Hypothalamus (tissue), 51 donors: Measurements from ENCODE around the gene LRRC1.
A peak's percentile ranks its signal among the peaks of the same experiment; 100 is the strongest.

ENCODE experiments used
- DNase-seq, 51 donors: peaks; one replicate each; lab custom pipeline; 2025; lab: John Stamatoyannopoulos, UW

Gene LRRC1

GRCh38 chr6:53813801-53814200 is 19.0 kb downstream of the LRRC1 start:
- no peak for DNase-seq

DNA sequence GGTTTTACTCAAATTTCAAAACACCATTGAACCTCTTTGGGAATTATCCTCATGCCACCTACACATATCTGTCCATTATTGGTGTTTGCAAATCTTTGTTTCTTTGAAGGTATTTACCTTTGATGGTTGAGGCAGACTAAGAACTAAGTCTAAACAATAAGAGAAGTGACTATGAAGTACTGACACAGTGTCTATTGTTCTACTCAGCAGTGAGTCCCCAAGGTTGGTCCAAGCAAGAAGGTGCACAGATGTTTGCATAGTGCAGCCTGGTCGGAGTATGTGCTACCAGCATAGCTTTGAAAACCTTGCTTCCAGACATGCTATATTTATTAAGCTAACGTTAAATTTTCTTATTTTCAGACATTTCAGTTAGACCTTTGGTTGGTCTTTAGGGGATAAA is 19.5 kb downstream of the LRRC1 start:
- DNase-seq, result no peak

DNA sequence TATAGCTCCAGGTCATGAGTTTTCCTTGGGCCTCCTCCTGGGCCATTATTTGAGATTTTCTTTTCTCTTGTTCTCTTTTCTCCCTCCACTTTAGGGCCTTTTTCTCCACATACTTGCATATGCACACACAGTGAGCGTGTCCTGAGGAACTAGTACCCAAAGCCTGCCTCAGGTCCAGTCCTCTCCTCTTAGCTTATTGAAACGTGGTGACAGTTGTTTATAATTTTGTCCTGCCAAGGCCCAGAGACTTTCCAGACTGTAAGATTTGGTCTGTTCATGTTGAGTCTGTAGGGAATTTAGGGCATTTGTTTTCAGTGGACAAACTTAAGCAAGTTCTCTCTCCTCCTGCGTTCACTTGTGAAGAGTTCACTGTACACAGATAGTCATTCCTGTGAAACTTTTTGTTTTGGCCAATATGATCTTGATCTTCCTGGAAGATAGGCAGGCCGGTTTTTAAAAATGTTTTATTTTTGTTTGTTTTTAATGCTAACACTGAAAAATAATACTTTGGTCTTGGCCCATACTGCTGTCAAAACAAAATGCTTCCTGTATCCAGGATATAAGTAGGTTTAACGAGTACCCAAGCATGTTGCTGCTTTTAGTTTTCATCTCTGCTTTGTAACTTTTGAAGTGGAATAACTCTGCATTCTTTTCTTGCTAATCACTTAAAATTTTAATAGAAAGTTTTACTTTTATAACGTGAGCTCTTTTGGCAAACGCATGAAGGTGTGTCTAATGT is 20.7 kb downstream of the LRRC1 start:
- no peak for DNase-seq

DNA sequence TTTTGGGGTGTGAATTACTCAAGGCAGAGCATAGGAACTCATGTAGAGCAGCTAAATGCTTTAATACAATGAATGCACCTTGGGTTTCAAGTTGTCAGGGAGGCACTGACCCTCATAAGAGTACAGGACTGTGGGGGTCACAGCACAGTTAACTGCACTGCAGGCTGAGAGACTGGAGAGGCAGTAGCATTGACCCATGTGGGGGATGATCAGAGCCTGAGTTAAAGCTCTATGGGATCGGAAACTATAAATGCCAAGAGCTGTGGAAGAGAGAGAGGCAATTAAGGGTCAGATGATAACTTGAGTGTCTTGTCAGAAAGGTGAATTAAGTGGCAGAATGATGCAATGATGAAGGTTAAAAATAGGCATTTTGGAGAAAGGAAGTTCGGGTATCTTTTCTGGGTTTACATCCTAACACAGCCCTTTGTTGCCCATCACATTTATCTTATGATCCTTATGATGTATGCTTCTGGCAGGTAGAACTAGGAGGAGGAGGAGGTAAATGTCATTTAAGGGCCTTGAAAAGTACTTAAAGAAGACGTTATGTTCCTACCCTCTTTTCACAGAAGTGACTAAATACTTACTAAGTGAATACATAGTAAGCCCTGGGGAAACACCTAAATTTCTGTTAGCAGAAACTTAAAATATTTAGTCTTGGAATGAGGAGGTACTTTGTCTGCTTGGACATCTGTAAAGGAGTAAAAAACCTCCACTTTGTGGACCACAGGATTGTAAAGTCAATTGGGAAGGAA is 24.2 kb downstream of the LRRC1 start:
- no peak for DNase-seq

- DNase-seq, result no peak
These were observed 27.8 kb downstream of the LRRC1 start for GRCh38 chr6:53822401-53823125.

DNA sequence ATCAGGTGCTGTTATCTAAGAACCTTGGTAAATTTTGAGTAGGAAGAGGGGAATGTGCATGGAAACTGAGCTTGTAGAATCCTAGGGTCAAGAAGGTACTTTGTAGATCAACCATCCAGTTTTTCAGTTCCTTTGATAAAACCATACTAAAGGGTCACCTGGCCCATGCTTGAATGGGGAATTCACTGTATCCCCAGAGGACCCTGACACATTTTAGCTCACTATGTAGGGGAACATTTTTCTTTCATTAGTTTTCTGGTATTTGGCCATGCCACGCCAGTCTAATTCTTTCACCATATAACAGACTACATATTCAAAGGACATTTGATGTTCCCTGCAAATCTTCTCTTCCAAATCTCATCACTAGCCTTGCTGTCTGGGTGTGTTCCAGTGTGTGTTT is 29.9 kb downstream of the LRRC1 start:
- no peak for DNase-seq

DNA sequence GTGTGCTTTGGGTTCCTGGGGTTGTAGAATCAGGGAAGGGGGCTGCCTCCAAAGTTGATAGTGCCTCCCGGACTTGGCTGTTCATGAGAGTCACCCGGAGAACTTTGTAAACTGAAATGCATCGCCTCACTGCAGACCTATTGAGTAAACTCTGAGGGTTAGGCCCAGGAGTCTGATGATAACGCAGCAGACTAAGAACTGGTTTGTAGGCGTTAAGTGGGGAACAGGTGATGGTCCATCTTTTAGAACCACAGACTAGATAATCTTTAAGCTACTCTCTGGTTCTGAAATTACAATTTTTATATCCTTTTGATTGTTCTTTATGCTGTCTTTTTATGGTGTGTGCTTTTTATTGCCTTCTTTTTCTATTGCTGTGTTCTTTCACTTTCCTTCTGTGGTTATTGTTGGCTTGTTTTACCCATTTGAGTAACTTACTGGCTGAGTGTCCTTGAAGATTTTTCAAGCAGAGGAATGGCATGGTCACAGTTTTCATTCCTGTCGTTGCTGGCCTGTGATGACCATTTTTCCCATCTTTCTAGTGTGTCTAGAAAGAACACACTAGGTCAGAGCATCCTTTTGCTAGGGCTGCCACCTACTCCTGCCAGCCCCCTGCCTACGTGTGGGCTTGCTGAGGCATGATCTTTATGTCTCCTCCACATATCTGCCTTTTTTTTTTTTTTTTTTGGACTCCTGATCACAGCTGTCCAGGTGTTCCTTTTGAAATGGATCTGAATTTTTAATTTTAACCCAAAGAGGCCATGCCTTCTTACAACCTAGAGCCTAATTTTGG is 30.9 kb downstream of the LRRC1 start:
- DNase-seq, result no peak

GRCh38 chr6:53827531-53827930 is 32.7 kb downstream of the LRRC1 start:
- DNase-seq, result no peak

- DNase-seq, result no peak
These were observed 33.4 kb downstream of the LRRC1 start for GRCh38 chr6:53828215-53828614.

GRCh38 chr6:53828966-53829697 is 34.3 kb downstream of the LRRC1 start:
- no peak for DNase-seq

DNA sequence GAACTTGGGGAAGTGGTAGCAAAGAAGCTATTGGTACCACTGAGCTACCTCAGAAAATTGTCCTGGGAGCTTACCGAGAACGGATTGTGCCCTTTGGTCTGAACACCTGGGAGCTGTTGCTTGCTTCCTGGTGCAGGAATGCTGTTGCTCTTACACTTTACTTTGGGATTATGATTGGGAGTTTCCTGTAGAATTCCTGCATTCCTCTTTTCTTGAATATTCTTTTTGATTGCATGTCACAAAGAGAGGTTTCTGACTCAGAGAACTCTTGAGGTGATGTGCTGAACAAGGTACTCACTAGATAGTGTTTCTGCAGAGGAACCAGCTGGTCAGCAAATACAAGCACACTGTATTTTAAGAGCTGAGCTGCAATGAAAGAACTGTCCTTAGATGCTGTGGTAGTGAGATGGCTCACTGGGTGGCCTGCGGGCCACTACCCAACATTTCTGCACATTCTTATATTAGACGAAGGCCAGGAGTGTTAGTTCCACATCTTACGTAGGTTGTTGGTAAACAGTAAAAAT is 35.0 kb downstream of the LRRC1 start:
- DNase-seq, result no peak

- no peak for DNase-seq
These were observed 35.6 kb downstream of the LRRC1 start for GRCh38 chr6:53830366-53830765.

- DNase-seq, result no peak
These were observed 36.5 kb downstream of the LRRC1 start for GRCh38 chr6:53831081-53831869.

GRCh38 chr6:53831936-53832660 is 37.3 kb downstream of the LRRC1 start:
- no peak for DNase-seq

DNA sequence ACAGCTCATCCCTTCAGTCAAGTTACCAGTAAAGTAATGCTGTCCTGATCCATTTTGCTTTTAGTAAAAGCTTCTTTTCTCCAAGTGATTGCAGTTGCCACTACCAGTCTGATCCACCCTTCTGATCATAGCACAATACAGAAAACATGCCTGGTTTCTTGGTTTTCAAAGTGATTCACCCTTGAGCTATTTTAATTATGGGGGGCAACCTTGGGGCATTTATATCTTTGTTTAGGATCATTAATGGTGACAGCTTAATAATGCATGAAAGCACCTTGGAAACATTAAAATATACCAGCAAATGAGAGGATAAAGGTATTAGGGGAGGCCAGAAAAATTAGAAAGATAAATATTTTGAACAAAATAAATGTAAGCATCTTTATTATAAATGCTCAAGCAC is 38.4 kb downstream of the LRRC1 start:
- DNase-seq, result no peak

DNA sequence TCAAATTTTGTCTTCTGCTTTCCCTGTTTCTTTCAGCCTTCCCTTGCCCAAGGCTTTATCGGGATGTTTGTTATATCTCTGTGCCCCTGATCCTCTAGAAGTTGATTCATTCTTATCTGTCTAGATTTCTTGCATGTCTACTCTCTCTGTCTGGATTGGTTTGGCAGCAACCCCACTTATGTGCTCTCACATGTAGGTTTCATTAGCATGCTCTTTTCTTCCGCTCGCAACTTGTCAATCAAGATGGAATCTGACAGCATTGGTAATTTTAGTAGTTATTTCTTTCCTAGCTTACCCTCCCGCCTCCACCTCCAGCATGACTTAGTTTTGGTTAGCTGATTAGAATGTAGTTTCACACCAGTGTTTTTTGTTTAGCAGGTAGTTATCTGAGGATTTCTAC is 39.3 kb downstream of the LRRC1 start:
- DNase-seq, result no peak

DNA sequence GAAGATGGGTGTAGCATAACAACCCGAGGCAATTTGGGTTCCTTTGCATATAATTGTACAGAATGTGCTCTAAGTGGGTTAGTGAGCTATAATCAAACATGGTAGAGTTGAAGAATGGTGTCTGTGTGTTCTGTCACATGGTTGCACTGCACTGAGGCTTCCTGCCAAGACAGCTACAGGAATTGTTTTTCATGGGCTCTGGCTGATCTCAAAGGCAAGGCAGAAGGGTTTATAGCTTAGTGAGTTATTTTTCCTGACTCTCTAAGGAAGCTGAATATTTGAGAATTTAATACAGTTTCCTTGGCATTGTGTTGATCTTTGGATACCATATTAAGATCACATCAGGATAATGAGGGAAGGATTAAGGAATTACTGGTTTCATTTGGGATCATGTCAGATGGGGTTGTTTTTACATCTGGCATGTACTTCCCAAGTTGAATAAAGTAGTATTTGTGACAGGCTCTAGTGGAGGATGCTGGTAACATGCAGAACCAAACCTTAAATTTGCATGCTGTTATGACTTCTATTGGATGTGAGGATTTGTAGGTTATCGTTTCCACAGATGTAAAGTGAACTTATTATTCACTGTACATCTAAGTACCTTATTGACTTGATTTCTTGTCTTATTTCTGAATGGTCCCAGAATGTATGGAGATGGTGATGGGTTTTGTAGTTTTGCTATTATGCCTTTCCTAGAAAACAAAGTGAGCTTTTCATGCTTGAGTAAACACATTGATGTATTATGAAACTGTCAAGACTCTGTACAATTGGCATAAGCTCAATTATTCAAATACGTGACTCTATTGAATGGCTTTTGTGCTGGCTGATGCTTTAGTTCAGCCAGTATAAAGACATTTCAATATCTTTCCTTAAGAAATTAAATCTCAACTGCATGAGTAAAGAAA is 43.3 kb downstream of the LRRC1 start:
- DNase-seq, result peak in 29 of 51 donors; percentile 7 to 89 (median 35)
